Measurements from ENCODE around the gene PDSS2. TPM values are rescaled to one million over a fixed set of nuclear protein-coding genes. Genes with fewer than 3 reads are reported as not detected.

PDSS2 gene
- total RNA-seq, 1 experiment from 2014 or later = 17.7 TPM

DNA sequence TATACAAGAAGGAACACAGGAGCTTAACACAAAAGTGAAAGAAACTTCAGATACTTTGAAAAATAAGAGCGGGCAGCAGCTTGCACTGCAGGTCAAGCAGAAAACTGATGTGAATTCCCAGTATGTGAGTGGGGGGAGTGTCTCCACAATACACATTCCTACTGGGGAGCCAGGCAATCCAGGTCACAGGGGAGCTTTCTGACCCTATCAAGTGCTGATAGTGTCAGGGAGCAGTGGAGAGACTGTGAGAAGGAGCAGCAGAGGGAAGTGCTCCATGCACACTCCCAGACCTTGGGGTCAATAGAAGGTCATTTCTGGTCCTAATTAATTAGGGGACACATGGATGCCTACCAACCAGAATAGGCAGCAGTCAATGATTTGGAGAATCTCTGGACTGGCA is 59.4 kb downstream of the PDSS2 start:
- POLR2A ChIA-PET = no interaction called here
- Histone ChIP-seq H3K9me3 (ENCODE audit: control insufficient read depth, insufficient read depth, low read depth, low read length) (peaks cover 12% of the 10 kb centered on the region; the same call in 1 of the 2 replicates), H3K36me3 (ENCODE audit: control insufficient read depth, insufficient read depth, low read length) (no peaks in the 10 kb centered on the region), H3K27me3 (ENCODE audit: control insufficient read depth, insufficient read depth, low read length) (no peaks in the 10 kb centered on the region), H3K27ac (ENCODE audit: low read length) (no peak overlapping the region), H3K4me3 (ENCODE audit: low read depth in 2 of 2, low read length in 2 of 2) (no peak overlapping the region), H3K4me1 (ENCODE audit: control insufficient read depth, insufficient read depth, low read length) (no peaks in the 10 kb centered on the region)
- ATAC-seq (no peak), DNase-seq (ENCODE audit: low read depth, low spot score) (no peak)
- CTCF ChIA-PET = no interaction called here
- BruUV-seq (replicated peaks) = no TSS peak
- in situ Hi-C loops (cut with HindIII; ENCODE audit: low pct_unique_long_range_greater_than_20kb, low sequenced_read_pairs) (no loop called here), intact Hi-C loops (cut with micrococcal nuclease; ENCODE audit: unreplicated experiment) (no loop called here)
- TF ChIP-seq SIN3A (IDR thresholded peaks at IDR 0.05; ENCODE audit: borderline replicate concordance, insufficient read depth, low read depth, low read length) (no peak), POLR2AphosphoS5 (IDR thresholded peaks at IDR 0.05; ENCODE audit: low read depth, low read length) (no peak), TCF7L2 (IDR thresholded peaks at IDR 0.05; ENCODE audit: low read depth, low read length) (no peak)
- TF ChIP-seq, protein P1, sequence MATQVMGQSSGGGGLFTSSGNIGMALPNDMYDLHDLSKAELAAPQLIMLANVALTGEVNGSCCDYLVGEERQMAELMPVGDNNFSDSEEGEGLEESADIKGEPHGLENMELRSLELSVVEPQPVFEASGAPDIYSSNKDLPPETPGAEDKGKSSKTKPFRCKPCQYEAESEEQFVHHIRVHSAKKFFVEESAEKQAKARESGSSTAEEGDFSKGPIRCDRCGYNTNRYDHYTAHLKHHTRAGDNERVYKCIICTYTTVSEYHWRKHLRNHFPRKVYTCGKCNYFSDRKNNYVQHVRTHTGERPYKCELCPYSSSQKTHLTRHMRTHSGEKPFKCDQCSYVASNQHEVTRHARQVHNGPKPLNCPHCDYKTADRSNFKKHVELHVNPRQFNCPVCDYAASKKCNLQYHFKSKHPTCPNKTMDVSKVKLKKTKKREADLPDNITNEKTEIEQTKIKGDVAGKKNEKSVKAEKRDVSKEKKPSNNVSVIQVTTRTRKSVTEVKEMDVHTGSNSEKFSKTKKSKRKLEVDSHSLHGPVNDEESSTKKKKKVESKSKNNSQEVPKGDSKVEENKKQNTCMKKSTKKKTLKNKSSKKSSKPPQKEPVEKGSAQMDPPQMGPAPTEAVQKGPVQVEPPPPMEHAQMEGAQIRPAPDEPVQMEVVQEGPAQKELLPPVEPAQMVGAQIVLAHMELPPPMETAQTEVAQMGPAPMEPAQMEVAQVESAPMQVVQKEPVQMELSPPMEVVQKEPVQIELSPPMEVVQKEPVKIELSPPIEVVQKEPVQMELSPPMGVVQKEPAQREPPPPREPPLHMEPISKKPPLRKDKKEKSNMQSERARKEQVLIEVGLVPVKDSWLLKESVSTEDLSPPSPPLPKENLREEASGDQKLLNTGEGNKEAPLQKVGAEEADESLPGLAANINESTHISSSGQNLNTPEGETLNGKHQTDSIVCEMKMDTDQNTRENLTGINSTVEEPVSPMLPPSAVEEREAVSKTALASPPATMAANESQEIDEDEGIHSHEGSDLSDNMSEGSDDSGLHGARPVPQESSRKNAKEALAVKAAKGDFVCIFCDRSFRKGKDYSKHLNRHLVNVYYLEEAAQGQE (IDR thresholded peaks at IDR 0.05; ENCODE audit: insufficient read depth in 1 of 2, low read depth in 2 of 2, low read length in 1 of 2) = no peak
- TF ChIP-seq, protein P2, sequence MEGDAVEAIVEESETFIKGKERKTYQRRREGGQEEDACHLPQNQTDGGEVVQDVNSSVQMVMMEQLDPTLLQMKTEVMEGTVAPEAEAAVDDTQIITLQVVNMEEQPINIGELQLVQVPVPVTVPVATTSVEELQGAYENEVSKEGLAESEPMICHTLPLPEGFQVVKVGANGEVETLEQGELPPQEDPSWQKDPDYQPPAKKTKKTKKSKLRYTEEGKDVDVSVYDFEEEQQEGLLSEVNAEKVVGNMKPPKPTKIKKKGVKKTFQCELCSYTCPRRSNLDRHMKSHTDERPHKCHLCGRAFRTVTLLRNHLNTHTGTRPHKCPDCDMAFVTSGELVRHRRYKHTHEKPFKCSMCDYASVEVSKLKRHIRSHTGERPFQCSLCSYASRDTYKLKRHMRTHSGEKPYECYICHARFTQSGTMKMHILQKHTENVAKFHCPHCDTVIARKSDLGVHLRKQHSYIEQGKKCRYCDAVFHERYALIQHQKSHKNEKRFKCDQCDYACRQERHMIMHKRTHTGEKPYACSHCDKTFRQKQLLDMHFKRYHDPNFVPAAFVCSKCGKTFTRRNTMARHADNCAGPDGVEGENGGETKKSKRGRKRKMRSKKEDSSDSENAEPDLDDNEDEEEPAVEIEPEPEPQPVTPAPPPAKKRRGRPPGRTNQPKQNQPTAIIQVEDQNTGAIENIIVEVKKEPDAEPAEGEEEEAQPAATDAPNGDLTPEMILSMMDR (IDR thresholded peaks at IDR 0.05) = no peak

DNA sequence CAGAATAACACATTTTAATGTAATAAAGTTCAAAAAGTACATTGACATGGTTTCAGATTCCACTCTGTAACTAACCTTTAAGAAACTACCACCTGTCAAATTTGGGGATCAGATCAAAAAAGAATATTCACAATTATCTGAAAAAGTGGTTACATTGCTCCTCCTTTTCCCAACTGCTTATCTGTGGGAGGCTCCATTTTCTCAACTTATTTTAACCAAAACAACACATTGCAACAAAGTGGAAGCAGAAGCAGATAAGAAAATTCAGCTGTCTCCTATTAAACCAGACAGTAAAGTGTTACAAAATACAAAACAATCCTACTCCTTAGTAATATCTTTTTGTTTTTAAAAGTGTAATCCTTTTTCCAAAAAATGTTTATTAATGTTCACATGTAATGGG is 61.4 kb downstream of the PDSS2 start:
- no TSS peak for BruUV-seq (replicated peaks)
- H3K36me3 ChIP-seq (ENCODE audit: control insufficient read depth, insufficient read depth, low read length) = no peaks in the 10 kb centered on the region
- ChIA-PET POLR2A (interaction anchor here (0.6 kb wide), 1 partner anchor 273 kb away, joined by 6 read pairs; no protein-coding TSS in a partner anchor), CTCF (no interaction called here)
- intact Hi-C loops (cut with micrococcal nuclease; ENCODE audit: unreplicated experiment) (no loop called here), in situ Hi-C loops (cut with HindIII; ENCODE audit: low pct_unique_long_range_greater_than_20kb, low sequenced_read_pairs) (no loop called here)
- DNase-seq (ENCODE audit: low read depth, low spot score) (no peak), ATAC-seq (no peak)
- H3K27ac ChIP-seq (ENCODE audit: low read length) = no peak overlapping the region
- H3K4me1 ChIP-seq (ENCODE audit: control insufficient read depth, insufficient read depth, low read length) = no peaks in the 10 kb centered on the region
- H3K9me3 ChIP-seq (ENCODE audit: control insufficient read depth, insufficient read depth, low read depth, low read length) = peaks cover 28% of the 10 kb centered on the region; the same call in 1 of the 2 replicates
- H3K4me3 ChIP-seq (ENCODE audit: low read depth in 2 of 2, low read length in 2 of 2) = no peak overlapping the region
- TF ChIP-seq, protein P1 (IDR thresholded peaks at IDR 0.05; ENCODE audit: insufficient read depth in 1 of 2, low read depth in 2 of 2, low read length in 1 of 2) = no peak
- TF ChIP-seq SIN3A (IDR thresholded peaks at IDR 0.05; ENCODE audit: borderline replicate concordance, insufficient read depth, low read depth, low read length) (no peak), POLR2AphosphoS5 (IDR thresholded peaks at IDR 0.05; ENCODE audit: low read depth, low read length) (no peak), TCF7L2 (IDR thresholded peaks at IDR 0.05; ENCODE audit: low read depth, low read length) (no peak)
- TF ChIP-seq, protein P2 (IDR thresholded peaks at IDR 0.05) = no peak
- H3K27me3 ChIP-seq (ENCODE audit: control insufficient read depth, insufficient read depth, low read length) = no peaks in the 10 kb centered on the region

Measured in Panc1 (cell line).